Transverse colon (tissue), 4 donors: ENCODE results near the gene LRRC3. TPM values are rescaled to one million over a fixed set of nuclear protein-coding genes. Genes with fewer than 3 reads are reported as not detected.

Experiments
- DNase-seq: peaks from one replicate; pipeline ENCODE4 v3.0.0-alpha.2; 2019
- H3K27ac ChIP-seq, 4 donors: fragments of 200-600 bp; sonication (generic); 2 replicates each; pipeline ENCODE4 v1.5.1; 2016 to 2018; ENCODE audit warnings: inconsistent platforms in 4 of 4
- H3K27me3 ChIP-seq: fragments of 200-600 bp; sonication (generic); 2 replicates; pipeline ENCODE4 v1.5.1; 2017; ENCODE audit warnings: inconsistent platforms
- H3K36me3 ChIP-seq, 4 donors: fragments of 200-600 bp; sonication (generic); 2 replicates each; pipeline ENCODE4 v1.5.1; 2017 to 2019; ENCODE audit warnings: inconsistent platforms in 4 of 4
- H3K4me1 ChIP-seq, 4 donors: fragments of 200-600 bp; sonication (generic); 2 replicates each; pipeline ENCODE4 v1.5.1; 2017 to 2020; ENCODE audit warnings: inconsistent platforms in 4 of 4
- H3K4me3 ChIP-seq, 4 donors: fragments of 200-600 bp; sonication (generic); 1 replicate in 1 of 4; 2 replicates in 3 of 4; pipeline versions ENCODE4 v1.5.1 to v1.6.1; 2017 to 2019; ENCODE audit warnings: inconsistent platforms in 4 of 4
- H3K9me3 ChIP-seq, 2 donors: fragments of 200-600 bp; sonication (generic); 2 replicates each; pipeline ENCODE4 v1.5.1; 2017 to 2019; ENCODE audit warnings: inconsistent platforms in 2 of 2
- CTCF ChIP-seq, 5 experiments: fragments of 200-600 bp in 3 of 5; fragments of 450-650 bp in 2 of 5; sonication (generic) in 3 of 5; IDR thresholded peaks; 1 replicate in 2 of 5; 2 replicates in 3 of 5; pipeline ENCODE4 v1.5.1; 2016 to 2017; ENCODE audit warnings: antibody characterized with exemption in 5 of 5, inconsistent platforms in 3 of 5, mild to moderate bottlenecking in 2 of 5, moderate library complexity in 1 of 5
- EP300 ChIP-seq: sonication (generic); formaldehyde crosslinking; IDR thresholded peaks from one replicate; pipeline ENCODE4 v1.6.1; 2017; ENCODE audit warnings: antibody characterized with exemption, low read depth
- POLR2A ChIP-seq: fragments of 450-650 bp; IDR thresholded peaks from one replicate; pipeline ENCODE4 v1.6.1; 2016; ENCODE audit warnings: antibody characterized with exemption, mild to moderate bottlenecking, moderate library complexity
- POLR2AphosphoS5 ChIP-seq, 3 donors: sonication (generic); formaldehyde crosslinking; IDR thresholded peaks; one replicate each; pipeline ENCODE4 v1.6.1; 2016; ENCODE audit warnings: antibody characterized with exemption in 3 of 3
- WGBS, 2 donors: methylation state at CpG; one replicate each; pipeline ENCODE4 v1.1.5; 2018; ENCODE audit warnings: low coverage in 1 of 2; 5-methylcytosine and 5-hydroxymethylcytosine counted together
- in situ Hi-C, 4 donors: fragments of 200-750 bp; cut with MboI; loops; one replicate each; pipeline versions ENCODE4 v1.15.0 to v1.15.1; 2017; ENCODE audit warnings: low sequenced_read_pairs in 3 of 4, low pct_ligation_motif_present in 1 of 4, low pct_unique_long_range_greater_than_20kb in 1 of 4
- intact Hi-C: fragments of 100-400 bp; cut with DNase I; formaldehyde crosslinking; loops from one replicate; pipeline ENCODE4 v1.15.1; 2023; ENCODE audit warnings: low total_unique reads
- total RNA-seq, 4 donors: library from RNA; depleted of rRNA; stranded (reverse); fragments of >200 nt; gene quantifications; one replicate each; pipeline ENCODE4 v1.1.0, GENCODE V29; 2016

Gene LRRC3
- total RNA-seq, 4 donors from 2014 or later: 4.4 to 6.7 (median 5.1) TPM

- Histone ChIP-seq H3K4me1 (no peaks in the 10 kb centered on the region), H3K36me3 (no peaks in the 10 kb centered on the region), H3K4me3 (no peak overlapping the region), H3K9me3 (no peaks in the 10 kb centered on the region), H3K27me3 (peaks cover 24% of the 10 kb centered on the region), H3K27ac (no peak overlapping the region)
- intact Hi-C loops (loop anchor here (10.0 kb wide), 1 partner anchor 115 kb away; the partner anchor contains the start of gene CFAP410), in situ Hi-C loops (loop anchor here in 2 of 4 donors (10.0 to 25.0 kb wide), 2 partner anchors 105 to 187 kb away; partner anchors contain the start of gene DNMT3L (in 1 of the 2))
- no peak for TF ChIP-seq CTCF (IDR thresholded peaks at IDR 0.05)
- no peak for TF ChIP-seq EP300
- no peak for TF ChIP-seq POLR2AphosphoS5 (IDR thresholded peaks at IDR 0.05)
- no peak for TF ChIP-seq POLR2A
- 54 to 56% methylated on average over 7 to 27 of the region's 28 CpGs for WGBS, 2 donors
- DNase-seq: no peak
These were observed 5.6 kb upstream of the LRRC3 start for GRCh38 chr21:44449473-44450363.

- in situ Hi-C loops: loop anchor here in 2 of 4 donors (10.0 to 25.0 kb wide), 2 partner anchors 106 to 188 kb away; partner anchors contain the start of gene DNMT3L (in 1 of the 2)
- Histone ChIP-seq H3K4me1 (peaks cover 0 to 4% (median 1%) of the 10 kb centered on the region in 4 donors), H3K27me3 (peaks cover 22% of the 10 kb centered on the region), H3K27ac (no peak overlapping the region), H3K9me3 (no peaks in the 10 kb centered on the region), H3K4me3 (no peak overlapping the region), H3K36me3 (no peaks in the 10 kb centered on the region)
- intact Hi-C loops: loop anchor here (10.0 kb wide), 1 partner anchor 116 kb away; the partner anchor contains the start of gene CFAP410
- TF ChIP-seq POLR2AphosphoS5 (IDR thresholded peaks at IDR 0.05): no peak
- no peak for TF ChIP-seq CTCF (IDR thresholded peaks at IDR 0.05)
- TF ChIP-seq POLR2A: no peak
- no peak for TF ChIP-seq EP300
- WGBS, 2 donors: 29 to 69% methylated on average over 1 to 13 of the region's 14 CpGs
- DNase-seq: no peak
These were observed 4.9 kb upstream of the LRRC3 start for GRCh38 chr21:44450402-44450801.

- Histone ChIP-seq H3K4me1 (peaks cover 0 to 6% (median 3%) of the 10 kb centered on the region in 4 donors), H3K27ac (no peak overlapping the region), H3K4me3 (no peak overlapping the region), H3K9me3 (no peaks in the 10 kb centered on the region), H3K36me3 (no peaks in the 10 kb centered on the region), H3K27me3 (peaks cover 20% of the 10 kb centered on the region)
- intact Hi-C loops: loop anchor here (10.0 kb wide), 1 partner anchor 116 kb away; the partner anchor contains the start of gene CFAP410
- in situ Hi-C loops: loop anchor here in 2 of 4 donors (10.0 to 25.0 kb wide), 2 partner anchors 106 to 189 kb away; partner anchors contain the start of gene DNMT3L (in 1 of the 2)
- no peak for DNase-seq
- TF ChIP-seq CTCF (IDR thresholded peaks at IDR 0.05) (no peak), POLR2A (no peak), EP300 (no peak), POLR2AphosphoS5 (IDR thresholded peaks at IDR 0.05) (no peak)
- WGBS, 2 donors: 73 to 83% methylated on average over 3 to 14 of the region's 14 CpGs
These were observed 4.3 kb upstream of the LRRC3 start for GRCh38 chr21:44450999-44451398.

- Histone ChIP-seq H3K27me3 (peaks cover 15% of the 10 kb centered on the region), H3K27ac (no peak overlapping the region), H3K9me3 (no peaks in the 10 kb centered on the region), H3K4me1 (peaks cover 0 to 10% (median 7%) of the 10 kb centered on the region in 4 donors), H3K36me3 (no peaks in the 10 kb centered on the region), H3K4me3 (no peak overlapping the region)
- WGBS, 2 donors: 79 to 86% methylated on average over 3 of the region's 3 CpGs
- DNase-seq: no peak
- TF ChIP-seq CTCF (IDR thresholded peaks at IDR 0.05) (no peak), POLR2A (no peak), EP300 (no peak), POLR2AphosphoS5 (IDR thresholded peaks at IDR 0.05) (no peak)
- in situ Hi-C loops: loop anchor here in 2 of 4 donors (10.0 to 25.0 kb wide), 2 partner anchors 108 to 191 kb away; partner anchors contain the start of gene DNMT3L (in 1 of the 2)
- intact Hi-C loops: loop anchor here (10.0 kb wide), 1 partner anchor 118 kb away; the partner anchor contains the start of gene CFAP410
These were observed 2.2 kb upstream of the LRRC3 start for GRCh38 chr21:44453120-44453519.
